Effector CD4-positive, alpha-beta T cell (primary cell): ENCODE data around the gene MINDY1.

Source experiments
- DNase-seq: peaks from one replicate; pipeline ENCODE4 v3.0.0-alpha.2; 2020

MINDY1 gene

GRCh38 chr1:151010346-151010726 lies 3.6 kb upstream of the MINDY1 start:
- DNase-seq, result no peak

- no peak for DNase-seq
Observed at GRCh38 chr1:151009674-151010345, 3.1 kb upstream of the MINDY1 start.

GRCh38 chr1:151009206-151009587 lies 2.5 kb upstream of the MINDY1 start:
- DNase-seq, result no peak

GRCh38 chr1:151008244-151009205 lies 1.8 kb upstream of the MINDY1 start, which contains the start of gene PRUNE1:
Gene PRUNE1 (plus strand): TSS chr1:151008449. CDS start chr1:151008633, 184 bp downstream.
- peak; percentile 97 for DNase-seq

GRCh38 chr1:151007853-151008243 lies 1.1 kb upstream of the MINDY1 start:
- DNase-seq, result no peak

GRCh38 chr1:151005729-151006319 lies 878 bp downstream of the MINDY1 start:
- DNase-seq, result no peak

GRCh38 chr1:151003180-151003579 lies 3.5 kb downstream of the MINDY1 start:
- DNase-seq, result no peak

GRCh38 chr1:151002611-151003010 lies 4.1 kb downstream of the MINDY1 start:
- no peak for DNase-seq

- no peak for DNase-seq
Observed at GRCh38 chr1:151002051-151002450, 4.7 kb downstream of the MINDY1 start.

- DNase-seq, result no peak
Observed at GRCh38 chr1:151001602-151002001, 5.1 kb downstream of the MINDY1 start.

GRCh38 chr1:151000408-151000807 lies 6.3 kb downstream of the MINDY1 start:
- DNase-seq, result no peak

GRCh38 chr1:150999926-151000325 lies 6.8 kb downstream of the MINDY1 start:
- DNase-seq, result no peak

- no peak for DNase-seq
Observed at GRCh38 chr1:150999051-150999674, 7.5 kb downstream of the MINDY1 start.

- DNase-seq, result no peak
Observed at GRCh38 chr1:150997949-150998348, 8.8 kb downstream of the MINDY1 start.

GRCh38 chr1:150997126-150997872 lies 9.4 kb downstream of the MINDY1 start:
- no peak for DNase-seq

- DNase-seq, result no peak
Observed at GRCh38 chr1:150995896-150996295, 10.8 kb downstream of the MINDY1 start.

GRCh38 chr1:150995460-150995859 lies 11.2 kb downstream of the MINDY1 start:
- no peak for DNase-seq

- DNase-seq, result no peak
Observed at GRCh38 chr1:150994248-150994647, 12.5 kb downstream of the MINDY1 start.

- no peak for DNase-seq
Observed at GRCh38 chr1:150992626-150993025, 14.1 kb downstream of the MINDY1 start.

GRCh38 chr1:150987924-150988323 lies 18.8 kb downstream of the MINDY1 start:
- no peak for DNase-seq

GRCh38 chr1:150985179-150985825 lies 21.4 kb downstream of the MINDY1 start:
- no peak for DNase-seq
